Measurements from ENCODE around the gene CLEC16A.
A peak's percentile ranks its signal among the peaks of the same experiment; 100 is the strongest.

CLEC16A gene

DNA sequence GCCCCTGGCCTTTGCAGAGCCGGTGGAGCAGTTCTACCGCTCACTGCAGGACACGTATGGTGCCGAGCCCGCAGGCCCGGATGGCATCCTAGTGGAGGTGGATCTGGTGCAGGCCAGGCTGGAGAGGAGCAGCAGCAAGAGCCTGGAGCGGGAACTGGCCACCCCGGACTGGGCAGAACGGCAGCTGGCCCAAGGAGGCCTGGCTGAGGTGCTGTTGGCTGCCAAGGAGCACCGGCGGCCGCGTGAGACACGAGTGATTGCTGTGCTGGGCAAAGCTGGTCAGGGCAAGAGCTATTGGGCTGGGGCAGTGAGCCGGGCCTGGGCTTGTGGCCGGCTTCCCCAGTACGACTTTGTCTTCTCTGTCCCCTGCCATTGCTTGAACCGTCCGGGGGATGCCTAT lies 37.9 kb upstream of the CLEC16A start:
- DNase-seq (ENCODE audit: insufficient read length, low spot score) (no peak), FAIRE-seq (no peak)
- TF ChIP-seq, protein P1, sequence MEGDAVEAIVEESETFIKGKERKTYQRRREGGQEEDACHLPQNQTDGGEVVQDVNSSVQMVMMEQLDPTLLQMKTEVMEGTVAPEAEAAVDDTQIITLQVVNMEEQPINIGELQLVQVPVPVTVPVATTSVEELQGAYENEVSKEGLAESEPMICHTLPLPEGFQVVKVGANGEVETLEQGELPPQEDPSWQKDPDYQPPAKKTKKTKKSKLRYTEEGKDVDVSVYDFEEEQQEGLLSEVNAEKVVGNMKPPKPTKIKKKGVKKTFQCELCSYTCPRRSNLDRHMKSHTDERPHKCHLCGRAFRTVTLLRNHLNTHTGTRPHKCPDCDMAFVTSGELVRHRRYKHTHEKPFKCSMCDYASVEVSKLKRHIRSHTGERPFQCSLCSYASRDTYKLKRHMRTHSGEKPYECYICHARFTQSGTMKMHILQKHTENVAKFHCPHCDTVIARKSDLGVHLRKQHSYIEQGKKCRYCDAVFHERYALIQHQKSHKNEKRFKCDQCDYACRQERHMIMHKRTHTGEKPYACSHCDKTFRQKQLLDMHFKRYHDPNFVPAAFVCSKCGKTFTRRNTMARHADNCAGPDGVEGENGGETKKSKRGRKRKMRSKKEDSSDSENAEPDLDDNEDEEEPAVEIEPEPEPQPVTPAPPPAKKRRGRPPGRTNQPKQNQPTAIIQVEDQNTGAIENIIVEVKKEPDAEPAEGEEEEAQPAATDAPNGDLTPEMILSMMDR (IDR thresholded peaks at IDR 0.05; ENCODE audit: insufficient read depth, missing control alignments), result no peak

DNA sequence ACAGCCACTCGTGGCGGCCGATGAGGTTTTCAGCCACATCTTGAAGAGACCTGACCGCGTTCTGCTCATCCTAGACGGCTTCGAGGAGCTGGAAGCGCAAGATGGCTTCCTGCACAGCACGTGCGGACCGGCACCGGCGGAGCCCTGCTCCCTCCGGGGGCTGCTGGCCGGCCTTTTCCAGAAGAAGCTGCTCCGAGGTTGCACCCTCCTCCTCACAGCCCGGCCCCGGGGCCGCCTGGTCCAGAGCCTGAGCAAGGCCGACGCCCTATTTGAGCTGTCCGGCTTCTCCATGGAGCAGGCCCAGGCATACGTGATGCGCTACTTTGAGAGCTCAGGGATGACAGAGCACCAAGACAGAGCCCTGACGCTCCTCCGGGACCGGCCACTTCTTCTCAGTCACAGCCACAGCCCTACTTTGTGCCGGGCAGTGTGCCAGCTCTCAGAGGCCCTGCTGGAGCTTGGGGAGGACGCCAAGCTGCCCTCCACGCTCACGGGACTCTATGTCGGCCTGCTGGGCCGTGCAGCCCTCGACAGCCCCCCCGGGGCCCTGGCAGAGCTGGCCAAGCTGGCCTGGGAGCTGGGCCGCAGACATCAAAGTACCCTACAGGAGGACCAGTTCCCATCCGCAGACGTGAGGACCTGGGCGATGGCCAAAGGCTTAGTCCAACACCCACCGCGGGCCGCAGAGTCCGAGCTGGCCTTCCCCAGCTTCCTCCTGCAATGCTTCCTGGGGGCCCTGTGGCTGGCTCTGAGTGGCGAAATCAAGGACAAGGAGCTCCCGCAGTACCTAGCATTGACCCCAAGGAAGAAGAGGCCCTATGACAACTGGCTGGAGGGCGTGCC lies 37.2 kb upstream of the CLEC16A start:
- TF ChIP-seq, protein P1 (IDR thresholded peaks at IDR 0.05; ENCODE audit: insufficient read depth, missing control alignments), result no peak
- DNase-seq (ENCODE audit: insufficient read length, low spot score), result no peak
- no peak for FAIRE-seq

DNA sequence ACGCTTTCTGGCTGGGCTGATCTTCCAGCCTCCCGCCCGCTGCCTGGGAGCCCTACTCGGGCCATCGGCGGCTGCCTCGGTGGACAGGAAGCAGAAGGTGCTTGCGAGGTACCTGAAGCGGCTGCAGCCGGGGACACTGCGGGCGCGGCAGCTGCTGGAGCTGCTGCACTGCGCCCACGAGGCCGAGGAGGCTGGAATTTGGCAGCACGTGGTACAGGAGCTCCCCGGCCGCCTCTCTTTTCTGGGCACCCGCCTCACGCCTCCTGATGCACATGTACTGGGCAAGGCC lies 36.7 kb upstream of the CLEC16A start:
- TF ChIP-seq, protein P1 (IDR thresholded peaks at IDR 0.05; ENCODE audit: insufficient read depth, missing control alignments), result no peak
- DNase-seq (ENCODE audit: insufficient read length, low spot score), result no peak
- no peak for FAIRE-seq

DNA sequence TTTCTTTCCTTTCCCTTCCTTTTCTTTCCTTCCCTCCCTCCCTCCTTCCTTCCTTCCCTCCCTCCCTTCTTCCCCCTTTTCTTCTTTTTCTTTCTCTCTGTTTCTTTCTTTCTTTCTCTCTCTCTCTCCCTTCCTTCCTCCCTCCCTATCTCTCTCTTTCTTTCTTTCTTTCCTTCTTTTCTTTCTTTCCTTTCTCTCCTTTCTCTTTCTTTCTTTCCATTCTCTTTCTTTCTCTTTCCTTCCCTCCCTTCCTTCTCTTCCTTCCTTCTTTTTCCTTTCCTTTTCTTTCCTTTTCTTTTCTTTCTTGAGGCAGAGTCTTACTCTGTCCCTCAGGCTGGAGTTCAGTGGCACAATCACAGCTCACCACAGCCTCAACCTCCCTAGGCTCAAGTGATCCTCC lies 33.1 kb upstream of the CLEC16A start:
- TF ChIP-seq, protein P1 (IDR thresholded peaks at IDR 0.05; ENCODE audit: insufficient read depth, missing control alignments), result no peak
- FAIRE-seq (no peak), DNase-seq (ENCODE audit: insufficient read length, low spot score) (no peak)

DNA sequence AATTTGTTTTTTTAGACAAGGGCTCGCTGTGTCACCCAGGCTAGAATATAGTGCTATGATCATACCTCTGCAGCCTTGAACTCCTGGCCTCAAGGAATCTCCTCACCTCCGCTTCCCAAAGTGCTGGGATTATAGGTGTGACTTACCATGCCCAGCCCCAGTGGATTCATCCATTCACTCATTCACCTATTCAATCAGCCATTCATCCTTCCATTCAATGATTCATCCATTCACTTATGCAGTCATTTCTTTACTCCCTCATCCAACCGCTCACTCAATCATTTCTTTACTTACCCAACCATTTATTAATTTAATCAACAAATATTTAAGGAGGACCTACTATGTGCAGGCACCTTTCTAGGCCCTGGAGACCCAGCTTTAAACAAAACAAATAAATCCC lies 27.8 kb upstream of the CLEC16A start:
- FAIRE-seq, result no peak
- TF ChIP-seq, protein P1 (IDR thresholded peaks at IDR 0.05; ENCODE audit: insufficient read depth, missing control alignments), result no peak
- DNase-seq (ENCODE audit: insufficient read length, low spot score), result no peak

DNA sequence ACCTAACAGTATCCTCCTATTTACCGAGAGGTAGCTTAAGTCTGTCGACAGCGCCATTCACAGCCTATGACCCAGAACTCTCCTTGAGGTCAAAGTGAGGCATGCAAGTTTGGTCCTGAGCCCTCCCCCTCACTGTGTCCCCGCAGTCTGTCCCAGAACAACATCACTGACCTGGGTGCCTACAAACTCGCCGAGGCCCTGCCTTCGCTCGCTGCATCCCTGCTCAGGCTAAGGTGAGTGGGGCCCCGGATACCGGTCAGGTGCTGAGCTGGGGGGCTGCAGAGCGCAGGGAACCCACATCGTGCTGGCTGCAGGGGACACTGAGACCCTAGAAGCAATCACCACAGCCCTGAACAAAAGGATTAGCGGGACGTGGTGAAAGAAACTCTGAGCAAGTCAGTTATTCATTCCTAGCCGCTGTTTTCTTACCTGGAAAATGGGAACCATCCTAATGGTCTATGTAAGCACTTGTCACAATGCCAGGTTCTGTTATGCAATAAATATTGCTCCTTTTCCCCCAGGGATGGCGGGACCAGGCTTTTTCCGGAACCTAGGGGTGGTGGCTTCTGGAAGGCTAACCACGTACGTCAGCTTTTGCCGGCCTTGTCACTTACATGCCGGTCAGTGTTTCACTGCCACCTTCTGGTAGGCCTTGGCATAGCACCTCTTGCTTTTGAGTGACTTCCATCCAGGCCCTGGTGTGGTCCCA lies 25.9 kb upstream of the CLEC16A start:
- DNase-seq (ENCODE audit: insufficient read length, low spot score), result peak; percentile 70
- TF ChIP-seq, protein P1 (IDR thresholded peaks at IDR 0.05; ENCODE audit: insufficient read depth, missing control alignments), result peak; percentile 93
- FAIRE-seq, result no peak

DNA sequence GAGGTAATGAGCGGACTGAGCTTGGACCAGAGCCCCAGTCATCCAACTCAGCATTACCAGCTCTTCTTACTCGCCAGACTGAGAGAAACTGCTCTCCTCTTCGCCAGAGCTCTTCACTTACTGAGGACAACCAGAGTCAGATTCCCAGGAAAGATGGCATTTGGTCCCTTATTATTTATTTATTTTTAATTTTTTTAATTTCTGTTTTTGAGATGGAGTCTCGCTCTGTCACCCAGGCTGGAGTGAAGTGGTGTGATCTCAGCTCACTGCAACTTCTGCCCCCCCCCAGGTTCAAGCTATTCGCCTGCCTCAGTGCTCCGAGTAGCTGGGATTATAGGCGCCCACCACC lies 25.4 kb upstream of the CLEC16A start:
- FAIRE-seq (no peak), DNase-seq (ENCODE audit: insufficient read length, low spot score) (no peak)
- TF ChIP-seq, protein P1 (IDR thresholded peaks at IDR 0.05; ENCODE audit: insufficient read depth, missing control alignments), result no peak

Measured in D721Med (cell line).